GM18520 (cell line): ENCODE results near the gene ARID3A.

Source experiments
- ATAC-seq: cut with Tn5 transposase; IDR thresholded peaks from one replicate; pipeline ENCODE4 v1.9.1; 2021; ENCODE audit not compliant: unreplicated experiment

ARID3A gene

GRCh38 chr19:1000591-1001537, 75.0 kb downstream of the ARID3A start:
- no peak for ATAC-seq

GRCh38 chr19:1001538-1002166, 75.8 kb downstream of the ARID3A start:
- ATAC-seq, result no peak

- no peak for ATAC-seq
Observed at GRCh38 chr19:1002600-1002999, 76.8 kb downstream of the ARID3A start.

GRCh38 chr19:1003283-1003682, 77.4 kb downstream of the ARID3A start:
- no peak for ATAC-seq

- no peak for ATAC-seq
Observed at GRCh38 chr19:1004204-1004802, 78.5 kb downstream of the ARID3A start.

- no peak for ATAC-seq
Observed at GRCh38 chr19:1004803-1005664, 79.2 kb downstream of the ARID3A start.

GRCh38 chr19:1006711-1007398, 81.0 kb downstream of the ARID3A start:
- no peak for ATAC-seq

- ATAC-seq, result no peak
Observed at GRCh38 chr19:1007399-1008251, 81.8 kb downstream of the ARID3A start.

GRCh38 chr19:1008268-1009040, 82.6 kb downstream of the ARID3A start:
- ATAC-seq, result no peak

GRCh38 chr19:1009041-1009980, 83.5 kb downstream of the ARID3A start:
- no peak for ATAC-seq

GRCh38 chr19:1009981-1010538, 84.2 kb downstream of the ARID3A start:
- no peak for ATAC-seq

GRCh38 chr19:1010586-1011510, 85.0 kb downstream of the ARID3A start:
- ATAC-seq, result no peak

GRCh38 chr19:1011831-1012333, 86.0 kb downstream of the ARID3A start:
- ATAC-seq, result no peak

GRCh38 chr19:1012334-1012733, 86.5 kb downstream of the ARID3A start:
- ATAC-seq, result no peak

- no peak for ATAC-seq
Observed at GRCh38 chr19:1013218-1013617, 87.4 kb downstream of the ARID3A start.
